Measurements from ENCODE around the gene EIF2AK2.

EIF2AK2 gene

GRCh38 chr2:37168217-37168981 is 11.6 kb upstream of the EIF2AK2 start:
- DNase-seq: no peak

- no peak for DNase-seq
These were observed 10.9 kb upstream of the EIF2AK2 start for GRCh38 chr2:37167636-37168180.

- DNase-seq: no peak
These were observed 8.0 kb upstream of the EIF2AK2 start for GRCh38 chr2:37164757-37165156.

GRCh38 chr2:37156071-37156856 is 516 bp downstream of the EIF2AK2 start:
- no peak for DNase-seq

GRCh38 chr2:37154785-37155184 is 2.0 kb downstream of the EIF2AK2 start:
- DNase-seq: no peak

- no peak for DNase-seq
These were observed 3.6 kb downstream of the EIF2AK2 start for GRCh38 chr2:37153224-37153623.

- no peak for DNase-seq
These were observed 7.0 kb downstream of the EIF2AK2 start for GRCh38 chr2:37149626-37150322.

GRCh38 chr2:37148325-37148724 is 8.5 kb downstream of the EIF2AK2 start:
- DNase-seq: no peak

GRCh38 chr2:37146062-37146461 is 10.7 kb downstream of the EIF2AK2 start:
- no peak for DNase-seq

- no peak for DNase-seq
These were observed 12.8 kb downstream of the EIF2AK2 start for GRCh38 chr2:37143974-37144373.

GRCh38 chr2:37142546-37142945 is 14.2 kb downstream of the EIF2AK2 start:
- DNase-seq: no peak

- no peak for DNase-seq
These were observed 23.9 kb downstream of the EIF2AK2 start for GRCh38 chr2:37132914-37133313.

GRCh38 chr2:37125416-37125815 is 31.4 kb downstream of the EIF2AK2 start:
- DNase-seq: no peak

- DNase-seq: no peak
These were observed 37.6 kb downstream of the EIF2AK2 start for GRCh38 chr2:37119157-37119556.

- DNase-seq: no peak
These were observed 39.2 kb downstream of the EIF2AK2 start for GRCh38 chr2:37117566-37117965.

- no peak for DNase-seq
These were observed 44.8 kb downstream of the EIF2AK2 start for GRCh38 chr2:37111958-37112357.

- no peak for DNase-seq
These were observed 46.2 kb downstream of the EIF2AK2 start for GRCh38 chr2:37110306-37111212.

GRCh38 chr2:37109523-37109922 is 47.3 kb downstream of the EIF2AK2 start:
- DNase-seq: no peak

- no peak for DNase-seq
These were observed 51.6 kb downstream of the EIF2AK2 start for GRCh38 chr2:37105150-37105549.

GRCh38 chr2:37104178-37104577 is 52.6 kb downstream of the EIF2AK2 start:
- DNase-seq: no peak

GRCh38 chr2:37102588-37102987 is 54.2 kb downstream of the EIF2AK2 start:
- DNase-seq: no peak

GRCh38 chr2:37100054-37100453 is 56.7 kb downstream of the EIF2AK2 start:
- DNase-seq: no peak

Measured in CD4-positive, alpha-beta T cell treated with Interleukin-15 for 1 hour (primary cell).